NCI-H2196 treated with DMSO at 0.1 percent for 48 hours (cell line): Measurements from ENCODE around the gene ARHGAP18.

Experiments
- DNase-seq: peaks from one replicate; lab custom pipeline; 2025; ENCODE audit not compliant: unreplicated experiment; lab: John Stamatoyannopoulos, UW

ARHGAP18 gene

DNA sequence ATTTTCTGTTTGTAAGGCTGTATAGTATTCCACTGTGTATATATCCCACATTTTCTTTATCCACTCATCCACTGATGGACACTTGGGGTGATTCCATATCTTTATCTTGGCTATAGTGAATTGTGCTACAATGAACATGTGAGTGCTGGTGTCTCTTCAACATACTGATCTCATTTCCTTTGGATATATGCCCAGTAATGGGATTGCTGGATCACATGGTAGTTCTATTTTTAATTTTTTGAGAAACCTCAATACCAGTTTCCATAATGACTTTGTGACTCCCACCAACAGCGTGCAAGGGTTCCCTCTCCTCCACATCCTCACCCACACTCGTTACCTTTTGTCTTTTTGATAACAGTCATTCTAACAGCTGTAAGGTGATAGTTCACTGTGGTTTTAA is 166.0 kb downstream of the ARHGAP18 start:
- DNase-seq, result no peak

DNA sequence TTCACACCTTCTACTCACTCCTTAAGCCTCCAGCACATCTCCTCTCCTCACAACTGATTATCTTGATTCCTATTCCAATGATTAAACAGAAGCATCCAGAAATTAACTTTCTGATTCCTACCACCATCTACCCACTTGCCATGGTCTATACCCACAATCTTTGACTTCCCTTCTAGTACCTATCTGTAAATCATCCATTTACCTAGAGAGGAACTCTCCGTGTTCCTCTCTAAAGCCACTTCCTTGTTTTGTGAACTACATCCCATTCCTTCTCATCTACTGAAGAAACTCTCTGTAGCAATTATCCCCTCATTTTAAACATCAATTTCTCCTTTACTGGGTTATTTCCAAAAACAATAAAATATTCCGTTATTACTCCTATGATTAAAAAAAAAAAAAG is 167.3 kb downstream of the ARHGAP18 start:
- no peak for DNase-seq

DNA sequence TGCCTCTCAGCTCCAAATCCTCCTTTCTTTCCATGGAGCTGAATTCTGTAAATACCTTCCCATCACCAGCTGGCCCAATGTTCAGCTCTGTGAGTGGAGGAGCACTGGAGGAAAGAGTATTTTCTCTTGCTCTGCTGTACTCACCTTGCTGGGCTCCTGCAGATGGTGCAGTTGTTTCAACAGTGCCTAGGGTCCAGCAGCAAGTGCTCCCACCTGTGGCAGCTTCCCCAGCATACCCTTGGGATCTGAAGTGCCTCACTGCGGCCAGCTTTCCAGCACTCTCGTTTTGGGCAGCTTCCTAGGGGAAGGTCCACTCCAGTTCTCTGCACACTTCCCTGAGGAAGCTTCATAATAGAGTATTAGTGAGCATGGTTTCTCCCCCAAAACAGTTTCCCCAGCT is 170.9 kb downstream of the ARHGAP18 start:
- no peak for DNase-seq

DNA sequence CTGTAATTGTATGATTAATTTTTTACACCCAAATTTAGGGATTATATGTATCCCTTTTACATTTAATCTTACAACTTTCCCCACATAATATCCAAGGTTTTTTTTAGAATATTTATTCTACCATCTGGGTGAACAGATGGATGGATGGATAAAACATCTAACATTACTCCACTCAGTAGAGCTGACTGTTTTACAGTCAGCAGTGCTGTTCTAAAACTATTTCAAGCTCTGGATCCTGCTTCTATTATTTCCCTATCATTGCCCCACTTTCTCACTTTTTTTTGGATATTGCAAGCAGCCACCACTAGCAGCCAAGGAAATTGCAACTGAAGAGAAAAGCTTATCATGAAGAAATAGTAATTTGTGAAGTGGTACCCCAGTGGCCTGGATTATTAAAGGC is 173.7 kb downstream of the ARHGAP18 start:
- DNase-seq, result no peak

DNA sequence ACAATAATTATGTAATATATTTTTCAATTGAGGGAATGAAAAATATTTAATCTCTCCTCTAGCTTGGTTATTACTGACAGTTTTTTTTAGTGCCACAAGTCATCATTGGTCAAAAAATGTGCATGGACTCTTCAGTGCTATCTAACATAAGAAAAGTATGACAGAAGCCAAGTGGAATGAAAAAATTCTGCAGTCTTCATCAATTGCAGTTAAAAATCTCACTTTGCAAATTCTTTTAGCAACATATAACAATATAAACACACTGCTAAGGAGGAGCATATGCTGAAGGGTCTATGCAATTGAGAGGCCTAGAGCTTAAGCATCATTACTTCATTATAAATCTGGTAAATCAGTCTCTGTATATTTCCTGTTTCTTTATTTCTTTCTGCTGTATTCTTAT is 175.1 kb downstream of the ARHGAP18 start:
- no peak for DNase-seq
